Keratinocyte (primary cell): ENCODE measurements around the gene LCOR. TPM values are rescaled to one million over a fixed set of nuclear protein-coding genes. Genes with fewer than 3 reads are reported as not detected.

ENCODE experiments used
- DNase-seq: peaks from one replicate; pipeline ENCODE4 v3.0.0-alpha.2; 2011; ENCODE audit warnings: low read depth, missing footprints, low spot score
- FAIRE-seq: peaks from 2 replicates; lab custom pipeline; 2011; peaks lifted over from hg19 to GRCh38; lab: Jason Lieb, UNC
- H2AFZ ChIP-seq: 2 replicates; pipeline ENCODE4 v1.6.0; 2012; ENCODE audit warnings: low read length, control low read depth, inconsistent platforms; ENCODE audit not compliant: control insufficient read depth
- H3K27ac ChIP-seq: 2 replicates; pipeline ENCODE4 v1.5.1; 2011; ENCODE audit warnings: low read length; ENCODE audit not compliant: control insufficient read depth, insufficient read depth
- H3K27me3 ChIP-seq: 3 replicates; pipeline ENCODE4 v1.6.0; 2011; ENCODE audit warnings: low read length; ENCODE audit not compliant: control insufficient read depth, insufficient read depth; ENCODE audit errors: extremely low read depth
- H3K36me3 ChIP-seq, 2 experiments: 2 replicates in 1 of 2; 3 replicates in 1 of 2; pipeline ENCODE4 v1.5.1; 2011; ENCODE audit warnings: low read length in 2 of 2, mild to moderate bottlenecking in 1 of 2; ENCODE audit not compliant: control insufficient read depth in 2 of 2, insufficient read depth in 2 of 2; ENCODE audit errors: extremely low read depth in 1 of 2
- H3K4me1 ChIP-seq: 3 replicates; pipeline ENCODE4 v1.5.1; 2011; ENCODE audit warnings: low read length; ENCODE audit not compliant: control insufficient read depth, insufficient read depth; ENCODE audit errors: extremely low read depth
- H3K4me2 ChIP-seq: 3 replicates; pipeline ENCODE4 v1.6.0; 2011; ENCODE audit warnings: low read depth, low read length; ENCODE audit not compliant: control insufficient read depth, insufficient read depth; ENCODE audit errors: extremely low read depth
- H3K4me3 ChIP-seq, 3 experiments: fragments of 200-600 bp in 1 of 3; sonication (generic) in 1 of 3; 2 replicates in 2 of 3; 3 replicates in 1 of 3; pipeline ENCODE4 v1.5.1; 2011 to 2016; ENCODE audit warnings: low read length in 3 of 3, mild to moderate bottlenecking in 3 of 3, control low read depth in 2 of 3, inconsistent platforms in 1 of 3, low read depth in 1 of 3, mixed read lengths in 1 of 3, mixed run types in 1 of 3, moderate library complexity in 1 of 3; ENCODE audit not compliant: control insufficient read depth in 2 of 3, insufficient read depth in 2 of 3; ENCODE audit errors: extremely low read depth in 1 of 3
- H3K79me2 ChIP-seq: 2 replicates; pipeline ENCODE4 v1.6.0; 2012; ENCODE audit warnings: low read length; ENCODE audit not compliant: control insufficient read depth, insufficient read depth
- H3K9ac ChIP-seq: 3 replicates; pipeline ENCODE4 v1.6.0; 2011; ENCODE audit warnings: low read length; ENCODE audit not compliant: control insufficient read depth, insufficient read depth; ENCODE audit errors: extremely low read depth
- H3K9me1 ChIP-seq: 3 replicates; pipeline ENCODE4 v1.6.0; 2011; ENCODE audit warnings: low read length; ENCODE audit not compliant: control insufficient read depth, insufficient read depth; ENCODE audit errors: extremely low read depth
- H3K9me3 ChIP-seq: 2 replicates; pipeline ENCODE4 v1.5.1; 2012; ENCODE audit warnings: low read depth, low read length; ENCODE audit not compliant: control insufficient read depth
- H4K20me1 ChIP-seq: 3 replicates; pipeline ENCODE4 v1.6.0; 2011; ENCODE audit warnings: low read length; ENCODE audit not compliant: control insufficient read depth, insufficient read depth; ENCODE audit errors: extremely low read depth
- CTCF ChIP-seq, 3 experiments: IDR thresholded peaks in 1 of 3; conservative IDR thresholded peaks in 1 of 3; optimal IDR thresholded peaks in 1 of 3; 2 replicates in 2 of 3; 3 replicates in 1 of 3; pipeline versions ENCODE3 to v1.5.1; 2011; ENCODE audit warnings: low read length in 3 of 3, mild to moderate bottlenecking in 3 of 3, moderate library complexity in 2 of 3, control low read depth in 1 of 3, inconsistent platforms in 1 of 3; ENCODE audit not compliant: insufficient read depth in 2 of 3; ENCODE audit errors: extremely low read depth in 1 of 3
- EZH2 ChIP-seq: IDR thresholded peaks from one replicate; pipeline ENCODE4 v1.6.1; 2012; ENCODE audit warnings: inconsistent platforms, mild to moderate bottlenecking, low read length, moderate library complexity
- dilution Hi-C: fragments of 300-500 bp; cut with MboI; formaldehyde crosslinking; loops from one replicate; pipeline ENCODE4 v1.7.0; 2020; ENCODE audit warnings: low sequenced_read_pairs; ENCODE audit not compliant: extremely low pct_ligation_motif_present
- polyA plus RNA-seq, 5 experiments: library from polyadenylated mRNA; depleted of rRNA in 3 of 5; stranded (reverse) in 3 of 5; stranded (forward) in 1 of 5; unstranded in 1 of 5; fragments of >200 nt; gene quantifications; 1 replicate in 1 of 5; 2 replicates in 3 of 5; 3 replicates in 1 of 5; pipeline versions ENCODE4 v1.2.1 to v1.2.3, GENCODE V29; 2011 to 2012; ENCODE audit warnings: missing spikeins in 2 of 5, low read depth in 1 of 5, low replicate concordance in 1 of 5

LCOR gene
- polyA plus RNA-seq, 1 donor (not counting 4 experiments of a cell fraction or from before 2014, with no cell fraction given), result 11.4 TPM

- dilution Hi-C loops, result no loop called here
- H3K4me3 ChIP-seq, result no peak overlapping the region
- TF ChIP-seq CTCF (optimal IDR thresholded peaks at IDR 0.05 in 1 of 3, IDR thresholded peaks at IDR 0.05 in 1 of 3, conservative IDR thresholded peaks at IDR 0.05 in 1 of 3; ENCODE audit: extremely low read depth in 1 of 3, insufficient read depth in 2 of 3, low read length in 3 of 3), result no peak
- no peak for TF ChIP-seq EZH2
- no peak overlapping the region for H2AFZ ChIP-seq
- H3K9me3 ChIP-seq, result no peaks in the 10 kb centered on the region
- no peak overlapping the region for H3K27ac ChIP-seq
- no peaks in the 10 kb centered on the region for H3K36me3 ChIP-seq
- no peak overlapping the region for H3K9ac ChIP-seq
- H4K20me1 ChIP-seq, result no peaks in the 10 kb centered on the region
- no peaks in the 10 kb centered on the region for H3K9me1 ChIP-seq
- H3K4me1 ChIP-seq, result no peaks in the 10 kb centered on the region
- no peak overlapping the region for H3K4me2 ChIP-seq
- no peaks in the 10 kb centered on the region for H3K27me3 ChIP-seq
- DNase-seq (no peak), FAIRE-seq (no peak)
- no peaks in the 10 kb centered on the region for H3K79me2 ChIP-seq
These were observed 180.4 kb downstream of the LCOR start for GRCh38 chr10:97012470-97012869.

GRCh38 chr10:97013568-97013967 is 181.5 kb downstream of the LCOR start:
- Histone ChIP-seq H3K4me2 (no peak overlapping the region), H3K27ac (no peak overlapping the region), H3K9me1 (no peaks in the 10 kb centered on the region), H3K36me3 (no peaks in the 10 kb centered on the region), H3K9ac (no peak overlapping the region), H3K27me3 (no peaks in the 10 kb centered on the region), H4K20me1 (no peaks in the 10 kb centered on the region), H2AFZ (no peak overlapping the region), H3K79me2 (no peaks in the 10 kb centered on the region), H3K4me1 (no peaks in the 10 kb centered on the region), H3K9me3 (no peaks in the 10 kb centered on the region), H3K4me3 (no peak overlapping the region)
- no peak for TF ChIP-seq EZH2
- TF ChIP-seq CTCF (optimal IDR thresholded peaks at IDR 0.05 in 1 of 3, IDR thresholded peaks at IDR 0.05 in 1 of 3, conservative IDR thresholded peaks at IDR 0.05 in 1 of 3; ENCODE audit: extremely low read depth in 1 of 3, insufficient read depth in 2 of 3, low read length in 3 of 3), result no peak
- DNase-seq (no peak), FAIRE-seq (no peak)
- dilution Hi-C loops, result no loop called here
